Hepatocyte (in vitro differentiated cells): ENCODE measurements around the gene SHC1.

Source experiments
- CTCF ChIP-seq: fragments of 200-600 bp; sonication (generic); IDR thresholded peaks from 2 replicates; pipeline ENCODE4 v1.5.1; 2016; ENCODE audit warnings: antibody characterized with exemption, mild to moderate bottlenecking; ENCODE audit not compliant: poor library complexity
- EZH2 ChIP-seq: fragments of 200-600 bp; sonication (generic); IDR thresholded peaks from 2 replicates; pipeline ENCODE4 v1.6.1; 2016; ENCODE audit warnings: antibody characterized with exemption, mild to moderate bottlenecking, borderline replicate concordance

- TF ChIP-seq CTCF: no peak
- no peak for TF ChIP-seq EZH2
Observed at GRCh38 chr1:154988058-154988954, 17.8 kb upstream of the SHC1 start.
